ENCODE measurements around the gene SFTPA1.

- TF ChIP-seq CTCF (IDR thresholded peaks at IDR 0.05), result no peak
- no peak for TF ChIP-seq POLR2A (IDR thresholded peaks at IDR 0.05)
These were observed 5.4 kb upstream of the SFTPA1 start for GRCh38 chr10:79605308-79605707.

Data from testis (tissue), 2 donors.